Measurements from ENCODE around the gene ATP8A2. TPM values are rescaled to one million over a fixed set of nuclear protein-coding genes. Genes with fewer than 3 reads are reported as not detected.

The ATP8A2 gene
- total RNA-seq, 1 donor from 2014 or later, result 1.7 TPM

DNA sequence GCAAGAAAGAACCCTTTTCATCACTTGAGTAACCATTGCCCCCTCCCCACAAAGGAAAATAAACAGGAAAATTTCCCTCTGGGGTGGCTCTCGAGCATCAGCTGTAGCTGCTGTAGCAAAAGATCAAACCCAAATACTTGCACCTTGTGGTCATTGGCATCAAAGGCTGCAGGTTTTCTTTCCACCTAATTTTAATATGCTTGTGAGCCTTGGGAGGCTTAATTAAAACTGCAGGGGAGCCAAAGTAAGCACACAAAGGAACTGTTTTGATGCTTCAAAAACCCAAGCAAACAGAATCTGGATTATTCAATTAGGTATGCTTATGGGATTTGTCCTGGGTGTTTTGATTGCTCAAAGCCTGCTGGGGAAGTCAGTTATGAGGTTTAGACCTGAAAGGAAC lies 560.6 kb downstream of the ATP8A2 start:
- H3K4me1 ChIP-seq, result no peaks in the 10 kb centered on the region
- DNase-seq, result no peak
- no peak overlapping the region for H3K4me3 ChIP-seq
- H3K9me3 ChIP-seq, result no peaks in the 10 kb centered on the region
- ATAC-seq, result no peak
- H3K27me3 ChIP-seq (ENCODE audit: low read depth), result no peaks in the 10 kb centered on the region
- intact Hi-C loops (cut with DNase I), result no loop called here
- H3K27ac ChIP-seq, result no peak overlapping the region
- H3K36me3 ChIP-seq, result no peaks in the 10 kb centered on the region
- TF ChIP-seq, protein P1, sequence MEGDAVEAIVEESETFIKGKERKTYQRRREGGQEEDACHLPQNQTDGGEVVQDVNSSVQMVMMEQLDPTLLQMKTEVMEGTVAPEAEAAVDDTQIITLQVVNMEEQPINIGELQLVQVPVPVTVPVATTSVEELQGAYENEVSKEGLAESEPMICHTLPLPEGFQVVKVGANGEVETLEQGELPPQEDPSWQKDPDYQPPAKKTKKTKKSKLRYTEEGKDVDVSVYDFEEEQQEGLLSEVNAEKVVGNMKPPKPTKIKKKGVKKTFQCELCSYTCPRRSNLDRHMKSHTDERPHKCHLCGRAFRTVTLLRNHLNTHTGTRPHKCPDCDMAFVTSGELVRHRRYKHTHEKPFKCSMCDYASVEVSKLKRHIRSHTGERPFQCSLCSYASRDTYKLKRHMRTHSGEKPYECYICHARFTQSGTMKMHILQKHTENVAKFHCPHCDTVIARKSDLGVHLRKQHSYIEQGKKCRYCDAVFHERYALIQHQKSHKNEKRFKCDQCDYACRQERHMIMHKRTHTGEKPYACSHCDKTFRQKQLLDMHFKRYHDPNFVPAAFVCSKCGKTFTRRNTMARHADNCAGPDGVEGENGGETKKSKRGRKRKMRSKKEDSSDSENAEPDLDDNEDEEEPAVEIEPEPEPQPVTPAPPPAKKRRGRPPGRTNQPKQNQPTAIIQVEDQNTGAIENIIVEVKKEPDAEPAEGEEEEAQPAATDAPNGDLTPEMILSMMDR (IDR thresholded peaks at IDR 0.05), result no peak

DNA sequence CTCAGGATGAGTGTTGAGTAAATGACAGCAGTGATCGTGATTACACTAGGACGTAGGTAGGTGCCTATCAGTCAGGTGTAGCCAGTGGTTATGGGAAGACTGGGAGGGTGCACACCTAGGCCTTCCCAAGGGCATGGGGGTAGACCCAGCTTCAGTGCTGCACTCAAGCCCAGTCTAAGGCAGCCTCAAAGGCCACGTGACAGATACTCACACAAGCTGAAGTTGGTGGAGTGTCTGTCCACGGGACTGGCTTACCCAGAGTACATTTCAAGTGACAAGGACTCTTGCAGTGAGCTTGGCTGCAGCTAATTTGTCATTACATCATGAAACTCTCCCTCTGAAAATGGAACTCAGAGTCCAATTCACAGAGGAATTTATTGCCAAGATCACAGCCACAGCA lies 561.7 kb downstream of the ATP8A2 start:
- H3K4me1 ChIP-seq, result no peaks in the 10 kb centered on the region
- intact Hi-C loops (cut with DNase I), result no loop called here

DNA sequence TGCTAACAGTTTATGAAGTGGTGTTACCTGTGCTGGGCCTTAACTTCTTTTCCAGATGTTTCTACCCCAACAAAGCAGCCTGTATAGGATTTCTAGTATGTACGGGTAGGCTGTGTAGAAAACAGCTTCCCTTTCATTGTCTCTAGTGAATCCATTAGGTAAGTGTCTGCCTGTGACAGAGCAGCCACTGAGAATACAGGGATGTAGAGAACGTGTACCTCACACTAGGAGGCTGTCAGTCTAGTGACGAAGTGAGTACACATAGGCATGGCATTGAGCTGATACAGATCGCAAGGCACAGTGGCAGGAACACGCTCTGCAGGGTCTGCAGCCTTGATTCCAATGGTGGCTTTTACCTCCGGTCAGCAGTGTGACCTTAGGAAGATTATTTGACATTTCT lies 562.4 kb downstream of the ATP8A2 start:
- Histone ChIP-seq H3K27me3 (ENCODE audit: low read depth) (no peaks in the 10 kb centered on the region), H3K36me3 (no peaks in the 10 kb centered on the region), H3K4me1 (no peaks in the 10 kb centered on the region), H3K27ac (no peak overlapping the region), H3K9me3 (no peaks in the 10 kb centered on the region), H3K4me3 (no peak overlapping the region)
- TF ChIP-seq, protein P1 (IDR thresholded peaks at IDR 0.05), result no peak
- DNase-seq (no peak), ATAC-seq (no peak)
- intact Hi-C loops (cut with DNase I), result no loop called here

More for the DNA sequence above, 561.7 kb downstream of the ATP8A2 start:
- Histone ChIP-seq H3K27ac (no peak overlapping the region), H3K27me3 (ENCODE audit: low read depth) (no peaks in the 10 kb centered on the region), H3K36me3 (no peaks in the 10 kb centered on the region), H3K4me3 (no peak overlapping the region), H3K9me3 (no peaks in the 10 kb centered on the region)
- TF ChIP-seq, protein P1 (IDR thresholded peaks at IDR 0.05), result no peak
- peak in 1 of 2 donors; percentile 65 for ATAC-seq
- no peak for DNase-seq

DNA sequence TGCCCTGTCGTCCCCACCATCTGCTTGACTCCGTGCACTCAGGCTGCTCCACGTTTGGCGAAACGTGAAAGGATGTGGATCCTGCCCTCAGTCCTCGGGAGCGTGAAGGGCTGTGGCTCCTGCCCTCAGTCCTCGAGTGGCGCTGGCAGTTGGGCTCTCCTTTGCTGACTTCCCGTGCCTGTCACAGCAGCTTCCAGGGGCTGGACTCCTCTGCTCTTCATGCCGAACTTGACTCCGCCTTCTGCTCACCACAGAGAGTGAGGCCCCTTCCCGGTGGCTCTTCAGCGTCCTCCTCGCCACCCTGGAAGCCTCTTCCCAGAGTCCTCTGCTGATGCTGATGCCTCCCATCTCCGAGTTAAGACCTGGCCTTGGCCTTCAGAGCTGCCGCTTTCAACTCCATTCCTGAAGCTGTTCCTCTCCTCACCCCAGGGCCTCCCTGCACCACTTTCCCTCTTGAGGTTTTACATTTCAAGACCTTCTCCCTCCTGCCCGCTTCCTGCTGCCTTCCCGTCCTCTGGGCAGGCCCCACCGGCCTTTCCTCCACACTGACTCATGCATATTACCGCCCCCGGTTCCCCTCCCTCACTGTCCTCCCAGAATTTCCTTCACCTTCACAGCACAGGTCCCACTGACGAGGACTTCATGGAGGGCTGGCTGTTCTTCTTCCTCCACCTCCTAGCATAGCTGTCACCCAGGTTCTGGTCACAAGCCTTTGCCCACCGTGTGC lies 568.4 kb downstream of the ATP8A2 start:
- intact Hi-C loops (cut with DNase I), result no loop called here
- Histone ChIP-seq H3K4me1 (no peaks in the 10 kb centered on the region), H3K27me3 (ENCODE audit: low read depth) (no peaks in the 10 kb centered on the region), H3K9me3 (no peaks in the 10 kb centered on the region), H3K4me3 (no peak overlapping the region), H3K36me3 (no peaks in the 10 kb centered on the region), H3K27ac (no peak overlapping the region)
- DNase-seq (no peak), ATAC-seq (peak in 1 of 2 donors; percentile 12)
- TF ChIP-seq, protein P1 (IDR thresholded peaks at IDR 0.05), result no peak

DNA sequence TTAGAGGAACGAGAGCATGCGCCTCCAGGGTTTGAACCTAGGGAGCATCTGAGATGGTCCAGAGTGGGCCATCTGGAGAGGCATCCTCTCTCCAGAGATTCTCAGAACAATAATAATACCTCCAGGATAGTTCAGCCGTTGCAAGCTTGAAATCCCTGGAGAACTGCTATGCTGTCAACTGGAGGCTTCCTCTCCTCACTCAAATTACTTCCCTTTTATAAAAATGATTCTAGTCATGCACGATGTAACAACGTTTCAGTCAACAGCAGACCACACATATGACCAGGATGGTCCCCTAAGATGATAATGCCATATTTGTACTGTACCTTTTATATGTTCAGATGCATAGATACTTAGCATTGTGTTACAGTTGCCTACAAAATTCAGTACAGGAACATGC lies 571.3 kb downstream of the ATP8A2 start:
- ATAC-seq (no peak), DNase-seq (no peak)
- Histone ChIP-seq H3K36me3 (no peaks in the 10 kb centered on the region), H3K4me3 (no peak overlapping the region), H3K27ac (no peak overlapping the region), H3K27me3 (ENCODE audit: low read depth) (no peaks in the 10 kb centered on the region), H3K4me1 (no peaks in the 10 kb centered on the region), H3K9me3 (no peaks in the 10 kb centered on the region)
- intact Hi-C loops (cut with DNase I), result no loop called here
- TF ChIP-seq, protein P1 (IDR thresholded peaks at IDR 0.05), result no peak

Data from lower lobe of right lung (tissue), 2 donors.